Left hindlimb (tissue), 1 donor: ENCODE results near the gene ERGIC3.
"Not testable (repeated sequence)": the region's sequence is repeated elsewhere in the genome, so short reads cannot be mapped to it uniquely, and the experiment has no call there.

Experiments
- DNase-seq: peaks from one replicate; pipeline ENCODE4 v3.0.0-alpha.2; 2018

ERGIC3 gene

GRCh38 chr20:35518955-35519354, 22.9 kb upstream of the ERGIC3 start:
- no peak for DNase-seq

- DNase-seq, result no peak
Observed at GRCh38 chr20:35523298-35523888, 18.5 kb upstream of the ERGIC3 start.

DNA sequence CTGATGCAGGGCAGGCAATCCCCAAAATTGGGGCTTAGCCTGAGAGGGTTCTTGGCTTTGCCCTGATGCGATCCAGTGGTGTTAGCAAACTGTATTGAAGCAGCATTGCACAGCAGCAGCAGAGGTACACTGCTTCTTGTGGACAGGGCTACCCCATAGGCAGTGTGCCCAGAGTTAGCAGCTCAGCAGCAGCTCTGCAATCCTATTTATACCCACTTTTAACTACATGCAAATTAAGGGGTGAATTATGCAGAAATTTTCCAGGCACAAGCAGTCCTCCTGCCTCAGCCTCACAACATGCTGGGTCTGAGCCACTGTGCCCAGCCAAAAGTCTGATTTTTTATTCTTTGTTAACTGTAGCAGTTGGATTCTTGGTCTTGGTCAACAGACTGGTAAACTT, 16.2 kb upstream of the ERGIC3 start:
- no peak for DNase-seq

- no peak for DNase-seq
Observed at GRCh38 chr20:35527122-35527769, 14.6 kb upstream of the ERGIC3 start.

GRCh38 chr20:35529552-35529951, 12.3 kb upstream of the ERGIC3 start, which contains the start of gene C20orf173:
C20orf173 (minus strand) TSS chr20:35529652; CDS start chr20:35529373, 279 bp downstream.
- no peak for DNase-seq

DNA sequence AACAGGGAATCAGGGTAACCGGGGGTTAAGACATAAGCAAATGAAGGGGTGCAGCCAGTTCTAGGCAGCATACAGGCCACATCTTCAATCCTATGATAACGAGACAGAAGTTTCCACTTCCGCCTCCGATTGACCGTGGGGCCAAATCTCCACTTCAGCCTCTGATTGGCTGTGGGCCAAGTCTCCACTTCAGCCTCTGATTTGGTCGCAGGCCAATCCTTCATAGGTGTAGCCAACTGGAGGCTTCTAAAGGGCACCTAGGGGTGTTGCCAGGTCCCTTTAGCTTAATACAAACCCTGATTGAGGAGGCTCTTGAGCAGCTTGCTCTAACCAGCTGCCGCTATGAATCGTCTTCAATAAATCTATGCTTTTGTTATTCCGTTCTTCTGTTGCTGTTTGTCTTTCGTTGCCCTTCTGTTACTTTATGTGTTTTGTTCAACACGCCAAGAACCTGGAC, 2.1 kb upstream of the ERGIC3 start:
- DNase-seq, result no peak

DNA sequence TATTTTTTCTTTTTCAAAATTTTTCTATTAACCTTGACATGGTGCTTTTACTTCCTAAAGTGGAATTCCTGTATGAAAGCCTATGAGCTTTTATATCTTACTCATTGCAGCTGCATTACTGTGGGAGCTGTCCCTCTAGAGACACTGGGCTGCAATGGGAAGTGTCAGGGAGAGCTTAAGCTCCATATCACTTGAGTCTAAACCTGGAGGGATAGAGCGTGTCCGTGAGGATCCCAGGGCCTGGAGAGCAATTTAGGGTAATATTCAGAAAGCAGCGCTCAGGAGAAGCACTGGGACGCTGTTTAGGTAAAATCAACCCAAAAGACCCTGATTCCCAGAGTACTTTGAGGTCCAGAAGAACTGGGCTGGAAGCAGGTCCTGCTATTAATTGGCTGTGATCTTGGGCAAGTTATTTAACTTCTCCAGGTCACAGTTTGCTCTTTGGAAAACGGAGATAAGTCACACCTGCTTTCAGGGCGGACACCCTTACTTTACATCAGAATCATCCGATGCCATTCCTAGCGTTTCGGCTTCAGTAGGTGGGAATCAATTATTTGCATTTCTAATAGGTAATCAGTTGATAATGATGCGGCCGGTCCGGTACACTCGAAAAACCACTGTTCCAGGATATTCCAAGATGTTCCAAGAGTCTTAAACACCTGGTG, 628 bp upstream of the ERGIC3 start:
- DNase-seq, result no peak

DNA sequence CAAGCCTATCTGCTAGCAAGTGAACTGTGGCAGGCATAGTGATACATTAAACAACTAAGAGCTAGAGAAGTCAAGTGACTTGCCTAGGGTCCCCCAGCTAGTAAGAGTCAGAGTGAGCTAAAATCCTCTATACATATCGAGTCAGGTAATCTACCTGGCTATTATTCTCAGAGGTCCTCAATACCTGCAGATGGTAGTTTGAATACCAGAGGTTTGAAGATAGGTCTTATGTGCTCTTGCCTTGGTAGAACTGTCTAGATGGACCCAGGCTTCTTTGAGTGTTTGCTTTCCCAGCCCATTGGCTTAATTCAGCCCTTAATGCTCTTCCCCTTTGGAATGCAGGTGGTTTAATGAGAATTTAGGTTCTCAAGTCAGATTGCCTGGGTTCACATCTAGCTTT, 1.1 kb downstream of the ERGIC3 start:
- DNase-seq, result no peak

DNA sequence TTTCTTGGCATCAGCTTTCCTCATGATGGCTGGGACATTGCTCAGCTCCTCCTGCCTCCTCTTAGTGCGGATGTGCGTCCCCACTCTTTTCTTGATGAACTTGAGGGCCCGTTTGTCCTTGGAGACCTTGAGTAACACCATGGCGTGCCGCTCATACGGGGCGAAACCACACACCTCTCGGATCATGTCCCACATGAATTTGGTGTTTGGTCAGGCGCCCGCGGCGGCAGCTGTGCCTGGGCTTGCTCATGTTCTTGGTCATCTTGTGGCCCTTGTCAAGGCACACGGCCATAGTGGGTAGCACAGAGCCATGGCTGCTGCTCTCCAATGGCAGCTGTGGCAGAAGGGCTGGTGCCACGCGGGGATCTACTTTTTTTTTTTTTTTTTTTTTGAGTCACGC, 2.6 kb downstream of the ERGIC3 start:
- no peak for DNase-seq

DNA sequence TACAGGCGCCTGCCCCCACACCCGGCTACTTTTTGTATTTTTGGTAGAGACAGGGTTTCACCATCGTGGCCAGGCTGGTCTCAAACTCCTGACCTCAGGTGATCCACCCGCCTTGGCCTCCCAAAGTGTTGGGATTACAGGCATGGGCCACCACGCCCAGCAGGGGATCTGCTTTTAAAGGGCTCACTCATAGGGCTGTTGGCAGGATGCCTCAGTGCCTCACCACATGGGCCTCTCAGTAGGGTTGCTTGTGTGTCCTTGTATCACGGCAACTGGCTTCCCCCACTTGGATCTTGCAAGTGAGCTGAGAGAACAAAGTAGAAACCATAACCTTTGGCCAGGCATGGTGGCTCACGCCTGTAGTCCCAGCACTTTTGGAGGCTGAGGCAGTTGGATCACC, 3.1 kb downstream of the ERGIC3 start:
- not testable (repeated sequence) for DNase-seq

DNA sequence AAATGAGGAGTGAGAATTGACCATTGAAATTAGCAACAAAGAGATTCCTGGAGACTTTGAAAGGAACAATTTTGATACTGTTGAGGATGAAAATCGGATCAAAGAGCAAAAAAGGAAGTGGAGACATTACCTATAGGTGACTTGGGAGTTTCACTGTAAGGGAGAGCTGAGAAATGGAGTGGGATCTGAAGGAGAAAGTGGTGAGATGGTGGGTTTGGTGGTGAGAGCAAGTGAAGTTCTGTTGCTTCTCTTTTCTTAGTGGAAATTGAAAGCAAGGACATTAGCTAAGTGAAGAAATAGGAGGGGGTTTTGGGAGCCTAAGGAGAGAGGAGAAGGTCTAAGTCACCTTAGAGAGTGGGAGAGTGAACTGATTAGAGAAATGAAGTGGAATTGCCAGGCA, 4.2 kb downstream of the ERGIC3 start:
- no peak for DNase-seq

DNA sequence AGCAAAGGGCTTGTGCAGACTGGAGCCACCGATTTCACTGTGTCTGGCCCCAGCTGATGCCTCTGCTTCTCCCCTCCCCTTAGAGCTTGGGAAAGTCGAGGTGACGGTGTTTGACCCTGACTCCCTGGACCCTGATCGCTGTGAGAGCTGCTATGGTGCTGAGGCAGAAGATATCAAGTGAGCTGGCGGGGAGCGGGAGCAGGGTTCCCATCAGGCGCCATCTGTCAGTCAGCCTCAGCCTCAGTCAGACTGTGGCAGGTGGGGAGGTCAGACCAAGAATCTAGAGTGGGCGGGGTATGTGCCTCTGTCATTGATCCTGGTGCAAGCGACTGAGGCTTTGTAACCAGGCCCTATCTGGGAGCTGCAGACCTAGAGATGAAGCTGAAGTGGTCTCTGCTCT, 5.5 kb downstream of the ERGIC3 start:
- DNase-seq, result no peak

- no peak for DNase-seq
Observed at GRCh38 chr20:35551503-35551902, 9.6 kb downstream of the ERGIC3 start.

DNA sequence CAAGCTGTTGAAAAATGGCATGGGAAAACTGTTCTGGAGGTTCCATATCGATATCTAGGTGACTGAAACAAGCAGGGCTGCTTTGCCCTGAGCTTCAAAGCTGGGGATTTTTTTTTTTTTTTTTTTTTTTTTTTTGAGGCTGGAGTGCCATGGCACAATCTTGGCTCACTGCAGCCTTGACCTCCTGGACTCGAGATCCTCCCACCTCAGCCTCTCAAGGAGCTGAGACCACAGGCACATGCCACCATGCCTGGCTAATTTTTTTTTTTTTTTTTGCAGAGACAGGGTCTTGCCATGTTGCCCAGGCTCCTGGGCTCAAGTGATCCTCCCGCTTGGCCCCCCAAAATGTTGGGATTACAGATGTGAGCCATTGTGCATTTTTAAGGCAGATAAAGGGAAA, 11.0 kb downstream of the ERGIC3 start:
- no peak for DNase-seq

DNA sequence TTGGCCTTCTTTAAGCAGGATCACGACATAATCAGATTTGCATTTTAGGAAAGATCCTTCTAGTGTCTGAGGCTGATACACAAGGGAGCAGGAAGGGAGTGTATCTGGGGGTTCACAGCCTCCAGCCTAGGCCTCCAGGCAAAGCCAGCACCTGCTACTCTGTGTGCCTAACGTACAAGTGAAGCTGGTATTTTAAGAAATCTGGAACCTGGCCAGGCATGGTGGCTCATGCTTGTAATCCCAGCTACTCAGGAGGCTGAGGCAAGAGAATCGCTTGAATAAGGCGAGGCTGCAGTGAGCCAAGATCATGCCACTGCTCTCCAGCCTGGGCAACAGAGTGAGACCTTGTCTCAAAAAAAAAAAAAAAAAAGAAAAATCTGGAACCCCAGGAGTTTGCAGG, 13.6 kb downstream of the ERGIC3 start:
- not testable (repeated sequence) for DNase-seq

DNA sequence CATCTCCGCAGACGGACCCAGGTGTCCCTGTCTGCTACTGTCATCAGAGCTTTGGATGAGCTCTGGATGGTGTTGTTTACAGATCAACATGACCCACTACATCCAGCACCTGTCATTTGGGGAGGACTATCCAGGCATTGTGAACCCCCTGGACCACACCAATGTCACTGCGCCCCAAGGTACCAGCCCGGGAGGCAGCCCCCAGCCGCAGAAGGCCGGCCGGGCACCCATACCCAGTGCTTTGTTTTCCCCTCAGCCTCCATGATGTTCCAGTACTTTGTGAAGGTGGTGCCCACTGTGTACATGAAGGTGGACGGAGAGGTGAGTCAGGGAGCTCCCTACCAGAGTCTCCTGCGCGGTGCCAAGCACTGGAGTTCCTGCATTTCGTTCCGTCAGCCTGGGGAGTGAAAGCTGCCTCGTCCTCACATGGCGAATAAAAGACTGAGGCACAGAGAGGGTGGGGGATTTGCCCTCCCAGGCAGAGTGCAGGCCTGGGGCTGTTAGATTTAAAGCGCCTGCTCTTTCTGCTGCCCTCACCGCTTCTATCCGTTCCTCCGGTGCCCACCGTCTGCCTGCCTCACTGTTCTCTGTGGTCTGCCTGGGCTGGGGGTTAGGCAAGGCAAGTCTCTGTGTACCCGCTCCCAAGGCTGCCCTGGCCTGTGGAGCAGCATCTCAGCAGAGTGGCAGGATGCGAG, 14.2 kb downstream of the ERGIC3 start:
- DNase-seq, result no peak

DNA sequence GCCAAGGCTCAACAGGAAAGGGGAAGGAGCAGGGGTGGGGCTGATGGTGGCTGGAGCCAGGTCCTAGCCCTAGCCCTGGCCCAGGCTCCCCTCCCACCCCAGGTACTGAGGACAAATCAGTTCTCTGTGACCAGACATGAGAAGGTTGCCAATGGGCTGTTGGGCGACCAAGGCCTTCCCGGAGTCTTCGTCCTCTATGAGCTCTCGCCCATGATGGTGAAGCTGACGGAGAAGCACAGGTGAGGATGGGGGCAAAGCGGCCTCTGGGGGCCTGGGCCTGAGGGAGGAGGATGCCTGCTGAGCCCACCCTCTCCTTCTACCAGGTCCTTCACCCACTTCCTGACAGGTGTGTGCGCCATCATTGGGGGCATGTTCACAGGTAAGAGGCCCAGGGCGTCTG, 15.0 kb downstream of the ERGIC3 start:
- DNase-seq, result no peak

DNA sequence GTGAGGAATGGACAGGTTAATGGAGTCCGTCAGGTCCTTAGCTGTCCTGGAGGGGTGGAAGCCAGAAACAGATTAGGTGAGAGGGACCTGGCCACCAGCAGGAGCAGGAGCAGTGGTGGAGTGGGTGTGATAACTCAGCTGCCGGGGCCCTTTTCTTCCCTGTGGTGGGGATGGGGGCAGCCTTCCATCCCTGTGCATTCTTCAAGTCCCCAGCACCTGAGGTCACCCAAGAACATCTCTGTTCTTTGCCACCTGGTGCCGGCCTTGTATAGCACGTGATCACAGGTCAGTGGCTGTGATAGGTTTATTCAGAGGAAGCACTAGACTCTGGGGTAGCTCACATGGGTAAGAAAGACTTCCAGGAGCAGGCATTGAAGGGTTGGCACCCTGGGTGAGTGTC, 16.6 kb downstream of the ERGIC3 start:
- no peak for DNase-seq

DNA sequence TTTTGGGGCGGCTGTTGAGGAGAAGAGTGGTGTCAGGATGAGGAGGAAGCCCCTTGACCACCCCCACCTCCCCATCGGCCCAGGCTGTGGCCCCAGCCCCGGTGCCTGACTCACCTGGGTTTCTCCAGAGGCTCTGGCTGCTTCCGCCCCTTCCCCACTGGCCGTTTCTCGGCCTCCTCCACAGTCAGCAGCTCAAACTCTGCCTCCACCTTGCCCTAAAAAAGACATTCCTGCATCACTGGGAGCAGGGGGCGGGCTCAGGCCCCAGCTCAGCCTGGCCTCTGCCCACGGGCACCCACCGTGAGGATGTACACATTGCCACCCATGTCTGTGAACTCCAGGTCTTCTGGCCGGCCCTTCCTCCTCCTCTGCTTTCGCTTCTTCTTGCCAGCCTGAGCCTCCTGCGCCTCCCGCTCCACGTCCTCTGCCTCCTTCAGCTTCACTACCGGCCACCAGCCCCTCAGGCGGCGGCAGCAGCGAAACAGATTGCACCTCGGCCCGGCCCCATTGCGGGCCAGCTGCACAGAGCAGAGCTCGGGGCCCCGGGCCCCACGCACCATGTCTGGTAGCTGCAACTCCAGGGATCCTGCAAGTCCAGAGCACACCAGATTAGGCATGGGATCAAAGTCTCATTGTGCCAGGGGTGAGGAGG, 17.3 kb downstream of the ERGIC3 start:
- no peak for DNase-seq

GRCh38 chr20:35560105-35560511, 18.2 kb downstream of the ERGIC3 start:
- DNase-seq, result no peak

- DNase-seq, result no peak
Observed at GRCh38 chr20:35560541-35560940, 18.7 kb downstream of the ERGIC3 start.

- no peak for DNase-seq
Observed at GRCh38 chr20:35561268-35561667, 19.4 kb downstream of the ERGIC3 start.

- no peak for DNase-seq
Observed at GRCh38 chr20:35561671-35562070, 19.8 kb downstream of the ERGIC3 start.
